HG03354 (cell line): ENCODE results near the gene CCDC12.

ENCODE experiments used
- ATAC-seq: cut with Tn5 transposase; IDR thresholded peaks from one replicate; pipeline ENCODE4 v1.9.1; 2021; ENCODE audit warnings: mild to moderate bottlenecking; ENCODE audit not compliant: unreplicated experiment, poor library complexity, severe bottlenecking

CCDC12 gene

DNA sequence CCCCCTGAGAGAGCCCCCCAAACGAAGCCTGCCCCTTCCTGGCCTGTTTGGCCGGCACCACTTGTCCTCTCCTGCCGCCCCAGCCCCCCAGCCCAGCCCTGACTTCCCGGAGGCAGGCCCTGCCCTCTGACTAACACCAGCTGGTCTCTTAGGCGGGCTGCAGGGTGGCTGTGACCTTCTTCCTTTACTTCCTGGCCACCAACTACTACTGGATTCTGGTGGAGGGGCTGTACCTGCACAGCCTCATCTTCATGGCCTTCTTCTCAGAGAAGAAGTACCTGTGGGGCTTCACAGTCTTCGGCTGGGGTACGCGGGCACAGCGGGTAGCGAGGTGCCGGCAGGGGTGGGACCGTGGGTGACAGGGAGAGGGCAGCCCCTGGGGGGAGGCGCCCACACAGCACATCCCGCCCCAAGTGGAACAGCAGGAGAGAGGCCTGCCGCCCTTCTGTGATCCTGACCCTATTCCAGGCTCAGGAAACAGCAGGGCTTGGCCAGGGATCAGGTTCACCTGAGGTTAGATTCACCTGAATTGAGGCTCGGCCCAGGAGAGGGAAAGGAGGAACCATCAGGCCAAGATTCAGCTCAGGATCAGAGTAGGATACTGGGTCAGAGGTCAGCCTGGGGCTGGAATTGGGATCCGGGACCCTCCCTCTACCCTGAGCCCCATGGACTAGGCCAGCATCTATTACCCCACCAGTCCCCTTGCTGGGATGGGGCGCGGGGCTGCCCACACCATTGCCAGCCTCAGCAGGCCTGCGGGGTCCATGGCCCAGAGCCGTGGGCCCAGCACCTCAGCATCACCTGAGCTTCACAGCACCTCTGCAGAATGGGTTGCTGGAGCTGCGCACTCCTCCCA is 77.2 kb downstream of the CCDC12 start:
- ATAC-seq: no peak

DNA sequence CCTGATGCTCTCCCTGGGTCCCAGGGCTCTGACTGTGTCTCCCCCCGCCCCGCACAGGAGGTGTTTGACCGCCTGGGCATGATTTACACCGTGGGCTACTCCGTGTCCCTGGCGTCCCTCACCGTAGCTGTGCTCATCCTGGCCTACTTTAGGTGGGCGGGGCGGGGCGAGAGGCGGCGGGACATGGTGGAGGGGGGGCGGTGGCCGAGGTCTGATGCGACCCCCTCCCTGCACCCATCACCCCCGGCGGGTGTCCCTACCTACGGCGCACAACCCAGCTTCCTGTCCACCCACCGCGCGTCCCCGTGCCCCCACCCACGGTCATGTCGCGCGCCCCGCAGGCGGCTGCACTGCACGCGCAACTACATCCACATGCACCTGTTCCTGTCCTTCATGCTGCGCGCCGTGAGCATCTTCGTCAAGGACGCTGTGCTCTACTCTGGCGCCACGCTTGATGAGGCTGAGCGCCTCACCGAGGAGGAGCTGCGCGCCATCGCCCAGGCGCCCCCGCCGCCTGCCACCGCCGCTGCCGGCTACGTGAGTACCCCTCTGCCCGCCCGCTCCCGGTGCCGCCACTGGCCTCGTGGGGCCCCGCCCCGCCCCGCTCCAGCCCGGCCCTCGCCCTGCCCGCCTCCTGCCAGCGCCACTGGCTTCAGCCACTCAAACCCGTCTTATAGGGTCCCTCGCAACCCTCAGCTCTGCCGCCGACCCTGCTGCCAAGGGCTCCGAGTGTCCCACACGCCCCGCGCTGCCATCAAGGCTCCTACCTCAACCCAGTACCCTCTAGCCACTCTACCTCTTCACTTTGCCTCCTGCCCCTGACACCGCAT is 78.0 kb downstream of the CCDC12 start:
- ATAC-seq: no peak

DNA sequence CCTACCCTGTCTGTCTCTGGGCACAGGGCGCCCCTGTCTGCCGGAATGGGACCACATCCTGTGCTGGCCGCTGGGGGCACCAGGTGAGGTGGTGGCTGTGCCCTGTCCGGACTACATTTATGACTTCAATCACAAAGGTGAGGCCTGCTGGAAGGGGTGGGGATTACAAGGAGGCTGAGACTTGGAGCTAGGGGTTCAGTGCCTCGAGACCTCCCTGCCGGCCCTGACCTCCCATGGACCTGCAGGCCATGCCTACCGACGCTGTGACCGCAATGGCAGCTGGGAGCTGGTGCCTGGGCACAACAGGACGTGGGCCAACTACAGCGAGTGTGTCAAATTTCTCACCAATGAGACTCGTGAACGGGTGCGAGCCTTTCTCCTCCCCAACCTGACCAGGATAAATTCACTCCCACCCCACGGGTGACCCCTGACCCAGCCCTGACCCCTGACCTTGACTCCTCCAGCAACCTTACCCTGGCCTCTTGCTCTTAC is 78.7 kb downstream of the CCDC12 start:
- ATAC-seq: no peak

DNA sequence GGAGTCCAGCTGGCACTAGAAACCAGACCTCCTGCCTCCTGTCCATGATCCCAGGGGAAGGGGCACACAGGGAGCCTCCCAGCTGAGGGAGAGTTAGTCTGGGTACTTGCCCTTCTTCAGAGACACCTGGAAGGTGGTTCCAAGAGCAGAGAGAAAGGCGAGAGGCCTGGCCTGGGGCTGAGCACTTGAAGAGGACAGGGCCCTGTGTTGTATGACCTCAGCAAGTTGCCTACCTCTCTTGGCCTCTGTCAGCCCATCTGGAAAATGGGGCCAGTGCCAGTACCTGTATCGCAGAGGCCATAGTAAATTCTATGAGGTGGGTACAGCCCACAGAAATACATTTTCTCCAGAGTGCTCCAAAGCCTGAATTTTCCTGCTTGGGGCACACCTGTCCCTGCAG is 79.5 kb downstream of the CCDC12 start:
- ATAC-seq: no peak

DNA sequence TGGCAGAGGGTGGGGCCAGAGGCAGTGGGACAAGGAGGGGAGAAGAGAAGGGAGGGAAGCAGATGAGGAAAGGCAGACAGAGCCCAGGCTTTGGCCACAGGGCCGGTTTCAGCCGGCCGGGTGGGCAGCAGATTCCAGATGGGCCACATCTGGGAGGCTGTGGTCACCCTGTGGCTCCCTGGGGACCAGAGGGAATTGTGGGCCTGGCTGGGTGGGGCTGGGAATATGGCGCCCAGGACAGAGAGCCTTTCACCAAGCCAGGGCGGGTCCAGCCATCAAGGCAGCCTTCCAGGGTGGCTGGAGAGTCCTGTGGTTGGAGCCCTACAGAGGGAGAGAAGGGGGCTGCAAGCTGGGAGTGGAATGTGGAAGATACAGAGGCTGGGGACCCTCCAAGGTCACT is 80.2 kb downstream of the CCDC12 start:
- ATAC-seq: no peak

DNA sequence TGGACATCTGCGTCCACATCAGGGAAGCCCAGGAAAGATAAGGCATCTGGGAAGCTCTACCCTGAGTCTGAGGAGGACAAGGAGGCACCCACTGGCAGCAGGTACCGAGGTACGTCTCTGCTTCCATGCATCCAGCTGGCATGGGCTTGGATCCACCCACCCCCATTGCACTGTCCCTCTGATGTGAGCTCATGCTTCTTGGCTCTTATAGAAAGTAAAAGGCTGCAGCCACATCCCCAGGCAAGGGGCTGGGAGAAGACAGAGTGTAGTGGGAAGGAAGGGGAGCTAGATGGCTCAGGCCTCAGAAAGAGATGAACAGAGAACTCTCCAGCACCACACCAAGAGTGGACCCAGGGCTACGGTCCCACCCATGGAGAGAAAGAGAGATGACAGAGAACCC is 80.8 kb downstream of the CCDC12 start:
- no peak for ATAC-seq

DNA sequence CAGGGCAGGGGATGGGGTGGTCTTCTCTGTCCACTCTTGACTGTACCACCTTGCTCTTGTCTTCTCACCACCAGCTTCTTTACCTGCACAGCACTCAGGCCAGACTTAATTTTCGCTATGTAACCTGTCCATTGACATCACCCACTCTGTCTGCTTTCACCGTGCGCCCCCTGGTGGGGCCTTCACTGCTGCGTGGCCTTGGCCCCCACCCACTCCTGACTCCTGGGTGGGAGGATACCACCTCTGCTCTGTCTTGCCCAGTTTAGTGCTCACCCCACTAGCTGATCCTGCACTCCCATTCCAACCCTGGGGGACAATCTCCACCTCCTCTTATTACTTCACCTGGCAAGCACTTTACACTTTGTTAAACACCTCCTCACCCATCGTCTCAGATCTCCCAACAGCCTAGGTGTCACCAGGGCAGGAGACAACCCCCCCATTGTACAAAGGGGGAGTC is 81.3 kb downstream of the CCDC12 start:
- no peak for ATAC-seq

DNA sequence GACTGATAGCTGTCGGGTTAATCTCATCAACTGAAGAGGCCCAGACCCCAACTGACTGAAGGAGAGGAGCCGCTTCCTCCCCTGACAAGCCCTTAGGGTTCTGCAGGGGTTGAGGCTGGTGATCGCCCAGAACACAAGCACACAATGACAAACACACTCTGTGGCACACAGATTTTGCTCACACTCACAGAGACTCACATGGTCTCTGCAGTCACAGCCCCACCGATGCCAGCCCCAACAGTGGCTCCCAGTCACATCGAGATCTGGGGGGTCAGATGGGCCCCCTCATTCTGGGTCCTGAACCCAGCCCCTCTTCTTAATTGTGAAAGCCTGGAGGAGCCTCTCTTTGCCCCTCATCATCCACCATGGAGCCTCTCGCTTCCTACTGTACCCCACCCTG is 82.3 kb downstream of the CCDC12 start:
- ATAC-seq: no peak

DNA sequence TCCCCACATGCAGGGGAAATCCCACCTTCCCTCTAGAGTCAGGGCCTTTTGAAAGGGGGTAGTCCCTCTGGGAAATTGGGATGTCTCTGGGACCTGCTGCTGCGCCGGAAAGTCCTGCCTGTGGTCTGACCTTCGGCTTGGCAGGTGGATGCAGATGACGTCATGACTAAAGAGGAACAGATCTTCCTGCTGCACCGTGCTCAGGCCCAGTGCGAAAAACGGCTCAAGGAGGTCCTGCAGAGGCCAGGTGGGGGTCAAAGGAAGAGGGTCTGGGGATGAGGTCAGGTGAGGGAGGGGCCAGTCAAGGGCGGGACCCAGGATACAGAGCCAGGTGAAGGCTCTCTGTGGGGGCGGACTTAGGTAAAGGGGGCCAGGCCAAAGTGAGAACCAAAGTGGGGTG is 82.8 kb downstream of the CCDC12 start:
- ATAC-seq: no peak

DNA sequence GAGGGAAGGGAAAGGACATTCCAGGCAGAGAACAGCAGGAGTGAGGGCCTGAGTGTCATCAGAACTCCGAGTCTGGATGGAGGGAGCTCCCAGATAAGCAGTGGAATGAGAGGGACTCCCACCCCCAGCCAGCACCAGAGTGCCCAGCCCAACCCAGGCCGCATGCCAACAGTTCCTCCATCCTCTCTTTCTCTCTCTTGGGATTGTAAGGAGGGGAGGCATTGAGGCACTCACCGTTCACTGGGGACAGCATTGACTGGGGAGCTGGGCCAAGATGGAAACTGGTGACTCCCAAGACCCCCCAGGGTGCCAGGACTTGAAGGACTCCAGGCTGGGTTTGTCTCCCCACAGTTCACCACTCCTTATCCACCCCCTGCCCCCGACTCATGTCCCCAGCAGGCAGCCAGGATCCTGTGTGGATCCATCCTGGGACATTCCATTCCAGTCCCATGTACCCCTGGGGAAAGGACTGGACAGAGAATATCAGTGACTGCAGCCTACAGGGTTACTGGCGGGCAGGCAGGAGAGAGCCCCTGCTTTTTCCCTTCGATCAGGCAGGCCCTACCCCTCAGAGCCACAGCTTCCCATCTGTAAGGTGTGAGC is 83.3 kb downstream of the CCDC12 start:
- ATAC-seq: no peak

DNA sequence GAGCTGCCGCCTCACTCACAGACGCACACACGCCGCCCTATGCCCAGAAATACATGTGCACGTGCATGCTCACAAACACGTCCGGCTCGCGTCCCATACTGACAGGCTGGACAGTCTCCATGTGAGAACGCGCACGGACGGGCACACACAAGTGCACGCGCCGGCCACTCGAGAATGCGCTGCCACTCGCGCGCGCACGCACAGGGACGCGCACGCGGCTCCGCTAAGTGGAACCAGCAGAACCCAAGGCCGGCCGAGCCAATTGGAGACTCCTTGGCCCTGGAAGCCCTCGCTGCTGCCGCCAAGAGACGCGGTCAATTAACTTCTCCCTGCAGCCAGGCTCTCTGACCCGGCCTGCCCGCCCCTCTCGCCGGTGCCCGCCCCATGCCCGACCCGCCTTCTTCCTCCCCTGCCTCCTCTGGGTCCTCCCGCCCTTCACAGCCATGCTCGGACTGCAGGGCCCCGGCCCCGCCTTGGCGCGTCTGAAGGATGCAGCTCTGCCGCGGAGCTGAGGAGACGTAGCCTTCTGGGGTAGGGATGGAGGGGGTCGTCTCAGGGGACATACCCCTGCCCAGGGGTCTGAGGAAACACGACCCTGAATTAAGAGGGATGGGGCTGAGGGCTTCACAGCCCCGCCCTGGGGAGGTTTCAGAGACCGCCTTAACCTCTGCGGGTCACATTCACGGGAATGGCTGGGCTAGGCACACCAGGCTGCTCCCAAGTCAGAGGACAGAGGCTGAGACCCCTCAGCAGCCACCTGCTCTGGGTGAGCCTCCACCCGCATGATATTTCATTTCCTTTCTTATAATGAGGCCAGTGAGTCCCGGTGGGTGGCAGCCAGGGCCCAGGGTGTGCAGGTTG is 84.0 kb downstream of the CCDC12 start:
- no peak for ATAC-seq

DNA sequence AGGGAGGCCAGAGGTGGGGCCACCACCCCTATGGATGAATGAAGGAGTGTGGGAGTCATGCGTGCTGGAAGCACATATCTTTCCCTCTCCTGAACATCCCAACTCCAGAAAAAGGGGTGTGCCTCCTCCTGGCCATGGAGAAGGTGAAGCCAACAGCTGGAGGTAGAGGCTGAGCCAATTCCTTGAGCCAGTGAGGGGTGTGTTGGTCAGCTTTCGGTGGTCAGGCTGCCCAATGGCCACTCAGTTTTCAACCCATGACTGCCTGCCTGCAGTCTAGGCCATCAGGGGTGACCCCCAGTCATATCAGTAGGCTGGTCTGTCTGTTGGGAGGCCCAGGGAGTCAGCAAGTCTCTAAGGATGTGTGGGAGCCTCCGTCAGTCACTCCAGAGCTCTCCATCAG is 85.4 kb downstream of the CCDC12 start:
- ATAC-seq: no peak

DNA sequence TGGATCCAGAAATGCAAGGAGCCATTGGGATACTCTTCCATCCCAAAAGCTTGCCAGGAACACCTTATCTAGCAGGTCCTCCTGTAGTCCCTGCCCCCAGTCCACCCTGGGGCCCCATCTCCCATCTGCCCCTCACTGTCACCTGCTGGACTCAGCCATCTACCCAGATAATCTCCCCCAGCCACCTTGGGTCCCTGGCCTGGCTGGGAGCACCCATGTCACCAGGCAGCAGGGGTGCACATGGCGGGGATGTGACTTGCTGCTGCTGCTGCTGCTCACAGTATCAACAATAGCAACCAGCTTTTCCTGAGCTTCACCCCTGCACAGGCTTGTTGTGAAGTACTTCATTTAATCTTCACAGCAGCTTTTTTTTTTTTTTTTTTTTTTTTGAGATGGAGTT is 86.4 kb downstream of the CCDC12 start:
- no peak for ATAC-seq

DNA sequence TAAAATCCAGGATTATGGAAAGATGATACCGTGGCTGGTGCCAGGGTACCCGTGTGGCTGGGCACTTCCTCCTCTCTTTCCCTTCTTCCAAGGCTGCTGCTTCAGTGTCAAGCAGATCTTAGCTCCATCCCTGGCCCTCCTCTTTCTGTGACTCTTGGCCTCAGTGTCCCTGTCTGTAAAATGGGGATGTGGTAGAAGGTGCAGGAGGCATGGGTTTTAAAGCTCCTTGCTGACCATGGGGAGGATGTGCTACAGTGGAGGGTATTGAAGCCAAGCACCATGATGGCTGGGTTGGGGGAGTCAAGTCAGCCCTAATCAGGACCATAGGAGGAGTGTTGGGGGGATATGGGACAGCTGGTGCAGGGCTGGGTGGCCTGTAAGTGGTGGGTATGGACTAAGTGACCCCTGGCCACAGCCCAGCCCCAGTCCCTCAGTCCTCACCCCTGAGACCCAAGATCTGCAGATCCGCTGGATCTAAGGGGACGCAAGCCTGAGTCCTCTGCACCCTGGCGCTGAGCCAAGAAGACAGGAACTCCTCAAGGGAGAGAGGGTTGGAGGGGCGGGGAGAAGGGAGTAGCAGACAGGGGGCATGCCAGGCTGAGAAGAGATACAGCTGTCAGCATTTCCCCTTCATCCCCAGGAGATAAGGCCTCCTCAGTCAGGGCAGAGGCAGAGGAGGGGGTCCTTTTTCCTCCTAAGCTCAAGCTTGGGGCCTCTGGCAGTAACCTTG is 87.0 kb downstream of the CCDC12 start:
- no peak for ATAC-seq

DNA sequence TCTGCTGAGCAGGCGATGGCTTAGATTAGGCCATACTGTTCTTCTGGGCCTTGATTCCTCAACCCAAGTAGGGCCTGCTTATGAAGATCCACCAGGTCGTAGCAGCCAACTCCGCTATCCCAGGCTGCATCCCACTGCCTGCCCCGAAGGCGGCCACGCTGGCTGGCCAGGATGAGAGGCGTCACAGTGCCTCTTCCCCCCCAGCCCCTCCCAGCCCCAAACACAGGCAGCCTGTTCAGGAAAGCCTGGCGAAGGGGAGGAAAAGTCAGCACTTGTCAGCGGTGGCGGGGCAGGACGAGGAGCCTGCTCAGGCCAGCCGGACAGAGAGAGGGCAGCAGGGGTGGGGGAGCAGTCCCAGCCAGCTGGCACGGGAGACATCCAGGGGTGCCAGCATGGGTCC is 87.8 kb downstream of the CCDC12 start:
- ATAC-seq: no peak

DNA sequence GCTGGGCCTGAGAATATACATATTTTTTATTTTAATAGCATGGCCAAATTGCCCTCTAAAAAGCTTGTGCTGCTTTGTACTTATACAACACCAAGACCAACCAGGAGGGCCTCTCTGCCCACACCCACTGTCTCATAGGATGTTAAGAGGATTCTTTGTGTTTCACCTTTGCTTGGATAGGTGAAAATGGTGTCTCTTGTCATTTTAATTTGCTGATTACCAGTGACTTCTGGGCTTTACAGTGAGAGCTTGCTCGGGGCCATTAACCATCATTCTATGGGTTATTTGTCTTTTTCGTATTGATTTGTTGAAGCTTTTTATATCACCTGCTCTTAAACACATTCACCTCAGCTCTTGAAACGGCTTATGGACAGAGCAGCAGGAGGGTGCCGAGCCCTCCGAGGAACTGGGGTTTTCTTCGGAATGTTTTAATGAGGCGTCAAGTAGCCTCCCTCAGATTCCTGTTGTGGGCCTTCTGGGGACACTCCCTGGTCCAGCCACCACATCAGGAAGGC is 88.5 kb downstream of the CCDC12 start:
- no peak for ATAC-seq

DNA sequence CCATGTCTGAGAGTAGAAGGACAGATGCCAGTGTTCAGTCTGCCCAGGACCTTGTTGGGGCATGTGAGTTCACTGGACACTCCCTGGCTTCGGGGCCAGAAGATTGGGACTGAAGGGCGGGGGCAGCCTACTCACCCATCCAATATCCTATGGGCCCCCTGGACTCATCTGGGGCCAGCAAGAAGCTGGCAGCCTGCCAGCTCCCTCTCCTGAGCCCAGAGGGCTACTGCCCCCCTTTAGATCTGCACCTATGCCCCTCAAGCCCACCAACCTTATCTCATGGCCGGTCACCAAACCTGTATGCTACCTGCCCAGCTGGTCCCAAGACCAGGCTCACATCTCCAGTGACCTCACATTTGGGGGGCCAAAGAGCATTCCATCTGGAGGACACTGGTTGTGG is 90.9 kb downstream of the CCDC12 start:
- ATAC-seq: no peak

DNA sequence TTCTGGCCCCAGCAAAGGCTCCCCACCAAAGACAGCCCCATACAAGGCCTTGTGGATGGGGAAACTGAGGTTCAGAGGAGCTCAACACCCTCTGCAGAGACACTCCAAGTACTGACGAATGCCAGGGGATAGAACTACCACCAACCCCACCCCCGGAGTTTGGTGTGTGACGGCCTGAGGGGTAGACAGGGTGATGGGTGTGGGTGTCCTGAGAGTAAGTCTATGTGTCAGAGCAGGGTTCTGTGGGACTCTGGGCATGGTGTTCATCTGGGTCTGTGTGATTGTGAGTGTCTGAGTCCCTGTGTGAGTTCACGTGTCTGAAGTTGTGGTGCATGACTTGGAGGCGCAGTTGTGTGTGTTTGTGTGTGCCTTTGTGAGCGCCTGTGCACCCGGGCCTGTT is 91.6 kb downstream of the CCDC12 start:
- ATAC-seq: no peak

DNA sequence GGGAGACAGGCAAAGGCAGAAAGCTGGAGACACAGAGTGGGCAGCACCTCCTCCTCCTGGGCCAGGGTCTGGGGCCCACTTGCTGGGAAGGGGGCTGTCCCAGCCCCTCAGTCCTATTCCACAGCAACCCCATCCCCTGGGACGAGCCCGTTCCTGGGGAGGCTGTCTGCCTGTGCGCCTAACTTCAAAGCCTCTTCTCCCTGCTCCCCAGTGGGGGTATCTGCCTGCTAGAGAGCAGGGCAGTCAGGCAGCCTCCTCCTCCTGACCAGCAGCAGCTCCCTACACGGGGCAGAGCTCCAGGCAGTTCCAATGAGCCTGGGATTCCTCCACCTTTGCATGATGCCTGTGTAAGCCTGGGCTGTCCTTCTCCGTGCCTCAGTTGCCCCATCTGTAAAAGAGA is 92.1 kb downstream of the CCDC12 start:
- ATAC-seq: no peak
